HCT116 (cell line): ENCODE results near the gene ELP2. TPM values are rescaled to one million over a fixed set of nuclear protein-coding genes. Genes with fewer than 3 reads are reported as not detected.

Experiments
- ATAC-seq: fragments of 200-7000 bp; cut with Tn5 transposase; 2 replicates; pipeline ENCODE4 v1.9.1; 2020; ENCODE audit warnings: mild to moderate bottlenecking, moderate library complexity
- BruUV-seq: library from RNA; stranded (reverse); fragments of 400-500 nt; replicated peaks from 2 replicates; lab custom pipeline; 2021; lab: Mats Ljungman, UMichigan
- CTCF ChIA-PET: fragments of 300-600 bp; sonication (Branson Sonifier 250); formaldehyde crosslinking; loops from one replicate; lab custom pipeline; 2021; ENCODE audit warnings: antibody characterized with exemption; lab: Charles Lee
- POLR2A ChIA-PET: fragments of 300-600, 350-600 bp; sonication (Branson Sonifier 250); formaldehyde crosslinking; loops from one replicate; lab custom pipeline; 2021; ENCODE audit warnings: antibody characterized with exemption; lab: Charles Lee
- RAD21 ChIA-PET, 2 experiments: fragments of 300-600 bp; sonication (Branson Sonifier 250); formaldehyde crosslinking; loops; one replicate each; lab custom pipeline; 2023; ENCODE audit warnings: low total read pairs in 2 of 2; ENCODE audit not compliant: uncharacterized antibody in 2 of 2, unreplicated experiment in 2 of 2, low non-redundant PET in 1 of 2; lab: Charles Lee
- DNase-seq: peaks from one replicate; pipeline ENCODE4 v3.0.0-alpha.2; 2010; ENCODE audit warnings: low read depth, low spot score
- H2AFZ ChIP-seq: fragments of 200-600 bp; shearing (Covaris generic), sonication (generic); 2 replicates; pipeline ENCODE4 v1.6.1; 2017; ENCODE audit warnings: low read depth, mixed run types, mixed read lengths, antibody characterized with exemption, low read length; ENCODE audit not compliant: poor library complexity, severe bottlenecking
- H3K27ac ChIP-seq: 2 replicates; pipeline ENCODE4 v1.5.1; 2012; ENCODE audit warnings: low read depth, low read length
- H3K27me3 ChIP-seq: fragments of 200-600 bp; sonication (generic); 2 replicates; pipeline ENCODE4 v1.6.1; 2016; ENCODE audit warnings: mixed run types, low read length, mixed read lengths; ENCODE audit not compliant: insufficient read depth
- H3K36me3 ChIP-seq, 2 experiments: fragments of 200-500 bp in 1 of 2; fragments of 200-600 bp in 1 of 2; sonication (Bioruptor generic) in 1 of 2; sonication (generic) in 1 of 2; 2 replicates each; pipeline versions ENCODE4 v1.5.1 to v1.6.1; 2014 to 2016; ENCODE audit warnings: low read length in 2 of 2, inconsistent platforms in 1 of 2, mixed read lengths in 1 of 2, mixed run types in 1 of 2; ENCODE audit not compliant: insufficient read depth in 2 of 2, control insufficient read depth in 1 of 2
- H3K4me1 ChIP-seq, 2 experiments: fragments of 200-600 bp in 1 of 2; sonication (generic) in 1 of 2; 2 replicates each; pipeline versions ENCODE4 v1.5.1 to v1.6.1; 2012 to 2017; ENCODE audit warnings: low read length in 2 of 2, inconsistent platforms in 1 of 2, mild to moderate bottlenecking in 1 of 2, mixed read lengths in 1 of 2, mixed run types in 1 of 2, moderate library complexity in 1 of 2; ENCODE audit not compliant: insufficient read depth in 2 of 2, control insufficient read depth in 1 of 2
- H3K4me2 ChIP-seq: fragments of 200-600 bp; sonication (generic); 2 replicates; pipeline ENCODE4 v1.6.1; 2017; ENCODE audit warnings: mixed run types, low read length, mixed read lengths
- H3K4me3 ChIP-seq, 2 experiments: fragments of 200-600 bp in 1 of 2; sonication (generic) in 1 of 2; replicated peaks in 1 of 2; 2 replicates each; pipeline ENCODE4 v1.5.1; 2011 to 2016; ENCODE audit warnings: low read length in 2 of 2, control low read depth in 1 of 2, low read depth in 1 of 2, mild to moderate bottlenecking in 1 of 2, mixed read lengths in 1 of 2, mixed run types in 1 of 2
- H3K79me2 ChIP-seq: fragments of 200-600 bp; sonication (generic); 2 replicates; pipeline ENCODE4 v1.6.1; 2017; ENCODE audit warnings: mild to moderate bottlenecking, mixed run types, low read length, moderate library complexity, mixed read lengths; ENCODE audit not compliant: insufficient read depth
- H3K9ac ChIP-seq: fragments of 200-600 bp; sonication (generic); 2 replicates; pipeline ENCODE4 v1.6.1; 2016; ENCODE audit warnings: low read length, mixed read lengths
- H3K9me2 ChIP-seq: fragments of 200-600 bp; sonication (generic), shearing (Covaris generic); 2 replicates; pipeline ENCODE4 v1.6.1; 2017; ENCODE audit warnings: mixed run types, mild to moderate bottlenecking, moderate library complexity; ENCODE audit not compliant: insufficient read depth
- H3K9me3 ChIP-seq, 2 experiments: fragments of 200-500 bp in 1 of 2; fragments of 200-600 bp in 1 of 2; sonication (Bioruptor generic) in 1 of 2; sonication (generic) in 1 of 2; 2 replicates each; pipeline ENCODE4 v1.6.1; 2014 to 2017; ENCODE audit warnings: low read length in 2 of 2, mixed read lengths in 2 of 2, inconsistent platforms in 1 of 2, low read depth in 1 of 2, mild to moderate bottlenecking in 1 of 2, mixed run types in 1 of 2, moderate library complexity in 1 of 2; ENCODE audit not compliant: control insufficient read depth in 1 of 2, insufficient read depth in 1 of 2
- H4K20me1 ChIP-seq: fragments of 200-600 bp; sonication (generic), shearing (Covaris generic); 2 replicates; pipeline ENCODE4 v1.6.1; 2017; ENCODE audit warnings: mixed run types, mild to moderate bottlenecking, moderate library complexity; ENCODE audit not compliant: insufficient read depth
- ATF3 ChIP-seq: IDR thresholded peaks from 2 replicates; pipeline ENCODE4 v1.6.1; 2012
- CBX3 ChIP-seq: IDR thresholded peaks from 2 replicates; pipeline ENCODE4 v1.6.1; 2012; ENCODE audit warnings: low read depth
- EGR1 ChIP-seq: IDR thresholded peaks from 2 replicates; pipeline ENCODE4 v1.6.1; 2012; ENCODE audit warnings: low read depth
- EZH2phosphoT487 ChIP-seq: fragments of 200-600 bp; IDR thresholded peaks from 2 replicates; pipeline ENCODE4 v1.6.1; 2018; ENCODE audit warnings: antibody characterized with exemption, borderline replicate concordance
- FOSL1 ChIP-seq: IDR thresholded peaks from 2 replicates; pipeline ENCODE4 v1.6.1; 2012; ENCODE audit warnings: low read depth
- JUND ChIP-seq: IDR thresholded peaks from 2 replicates; pipeline ENCODE4 v1.6.1; 2012
- POLR2A ChIP-seq: IDR thresholded peaks from 2 replicates; pipeline ENCODE4 v1.7.0; 2011; ENCODE audit warnings: borderline replicate concordance; ENCODE audit not compliant: insufficient read depth, insufficient read length; ENCODE audit errors: extremely low read depth
- POLR2AphosphoS5 ChIP-seq: IDR thresholded peaks from 2 replicates; pipeline ENCODE4 v1.6.1; 2011; ENCODE audit warnings: mild to moderate bottlenecking, low read depth, low read length, moderate library complexity
- RAD21 ChIP-seq: IDR thresholded peaks from 2 replicates; pipeline ENCODE4 v1.6.1; 2012; ENCODE audit warnings: low read depth, mild to moderate bottlenecking
- REST ChIP-seq: IDR thresholded peaks from 2 replicates; pipeline ENCODE4 v1.6.1; 2012; ENCODE audit warnings: low read depth
- SIN3A ChIP-seq: IDR thresholded peaks from 2 replicates; pipeline ENCODE4 v1.6.1; 2012; ENCODE audit warnings: low read depth
- YY1 ChIP-seq: IDR thresholded peaks from 2 replicates; pipeline ENCODE4 v1.6.1; 2011; ENCODE audit warnings: low read length, low read depth, moderate library complexity, mild to moderate bottlenecking; ENCODE audit not compliant: insufficient replicate concordance; ENCODE audit errors: extremely low read depth
- ZFX ChIP-seq: fragments of 450-650 bp; IDR thresholded peaks from 2 replicates; pipeline ENCODE4 v1.6.1; 2017
- ZNF274 ChIP-seq: fragments of 200-500 bp; sonication (Bioruptor generic); IDR thresholded peaks from 2 replicates; pipeline ENCODE4 v1.6.1; 2014; ENCODE audit warnings: mild to moderate bottlenecking, low read depth, low read length, inconsistent platforms
- intact Hi-C: fragments of 100-400 bp; cut with micrococcal nuclease; formaldehyde crosslinking; loops from 2 replicates; pipeline ENCODE4 v1.10.0; 2022
- total RNA-seq: library from RNA; stranded (reverse); gene quantifications from one replicate; pipeline ENCODE4 v1.2.1, GENCODE V29; 2021; ENCODE audit not compliant: unreplicated experiment

Gene ELP2
- total RNA-seq, 1 experiment from 2014 or later: 109 TPM

GRCh38 chr18:36212301-36213171 lies 82.8 kb downstream of the ELP2 start:
- no peaks in the 10 kb centered on the region for H3K36me3 ChIP-seq
- no peak overlapping the region for H3K27ac ChIP-seq
- peaks cover 0 to 4% of the 10 kb centered on the region in 2 experiments; a peak in 1 of 4 replicates for H3K9me3 ChIP-seq
- TF ChIP-seq YY1 (no peak), ZNF274 (no peak), POLR2A (no peak), CBX3 (no peak), FOSL1 (no peak), REST (no peak), POLR2AphosphoS5 (no peak), ZFX (no peak), SIN3A (no peak), EZH2phosphoT487 (no peak), ATF3 (no peak), JUND (no peak), EGR1 (no peak), RAD21 (no peak)
- intact Hi-C loops: no loop called here
- ChIA-PET CTCF (no interaction called here), RAD21 (no interaction called here), POLR2A (no interaction called here)
- DNase-seq: no peak
- no peaks in the 10 kb centered on the region for H3K4me1 ChIP-seq
- no peaks in the 10 kb centered on the region for H3K9me2 ChIP-seq
- H3K9ac ChIP-seq: no peak overlapping the region
- no peak overlapping the region for H3K4me2 ChIP-seq
- H4K20me1 ChIP-seq: no peaks in the 10 kb centered on the region
- no TSS peak for BruUV-seq
- H3K79me2 ChIP-seq: no peaks in the 10 kb centered on the region
- H3K4me3 ChIP-seq: no peak overlapping the region
- ATAC-seq: no peak
- no peaks in the 10 kb centered on the region for H3K27me3 ChIP-seq
- H2AFZ ChIP-seq: no peak overlapping the region
